Tibial nerve (tissue), 4 donors: ENCODE results near the gene SEMA4G.

Experiments used
- EP300 ChIP-seq, 2 donors: sonication (generic); formaldehyde crosslinking; IDR thresholded peaks; one replicate each; pipeline ENCODE4 v1.6.1; 2017; ENCODE audit warnings: antibody characterized with exemption in 2 of 2, mild to moderate bottlenecking in 1 of 2
- POLR2A ChIP-seq, 2 donors: fragments of 450-650 bp; IDR thresholded peaks; one replicate each; pipeline ENCODE4 v1.6.1; 2017; ENCODE audit warnings: antibody characterized with exemption in 2 of 2, mild to moderate bottlenecking in 2 of 2, moderate library complexity in 2 of 2
- TF ChIP-seq, protein P1 (sequence below), 5 experiments: fragments of 200-600 bp in 3 of 5; fragments of 450-650 bp in 2 of 5; sonication (generic) in 3 of 5; IDR thresholded peaks; one replicate each; pipeline ENCODE4 v1.5.1; 2016 to 2019; ENCODE audit warnings: antibody characterized with exemption in 5 of 5, mild to moderate bottlenecking in 3 of 5, moderate library complexity in 2 of 5

DNA sequence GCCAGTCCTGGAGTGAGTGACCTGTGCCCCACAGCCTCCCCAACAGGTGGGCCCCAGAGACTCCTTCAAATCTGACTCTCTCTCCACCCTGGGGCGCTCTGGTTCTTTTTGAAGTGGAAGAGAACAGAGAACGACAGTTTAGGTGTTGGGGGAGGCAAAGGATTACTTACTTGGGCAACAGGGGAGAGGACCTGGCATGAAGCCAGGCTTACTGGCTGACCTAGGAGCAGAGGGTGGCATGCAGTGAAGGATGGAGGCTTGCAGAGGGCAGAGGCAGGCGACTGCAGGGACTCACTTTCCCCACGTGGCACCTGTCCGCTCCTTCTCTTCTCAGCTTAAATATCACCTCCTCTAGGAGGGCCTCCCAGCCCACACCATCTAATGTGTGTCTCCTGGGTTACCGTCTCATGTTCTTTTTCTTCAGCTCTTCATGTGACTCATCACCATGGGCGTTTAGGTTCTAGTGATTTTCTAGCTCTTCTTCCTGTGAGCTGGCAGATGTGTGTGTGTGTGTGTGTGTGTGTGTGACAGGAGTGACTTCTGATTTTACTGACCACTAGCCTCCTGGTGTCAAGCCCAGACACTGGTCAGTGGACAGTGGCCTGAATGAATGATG is 45.8 kb downstream of the SEMA4G start:
- TF ChIP-seq, protein P1, sequence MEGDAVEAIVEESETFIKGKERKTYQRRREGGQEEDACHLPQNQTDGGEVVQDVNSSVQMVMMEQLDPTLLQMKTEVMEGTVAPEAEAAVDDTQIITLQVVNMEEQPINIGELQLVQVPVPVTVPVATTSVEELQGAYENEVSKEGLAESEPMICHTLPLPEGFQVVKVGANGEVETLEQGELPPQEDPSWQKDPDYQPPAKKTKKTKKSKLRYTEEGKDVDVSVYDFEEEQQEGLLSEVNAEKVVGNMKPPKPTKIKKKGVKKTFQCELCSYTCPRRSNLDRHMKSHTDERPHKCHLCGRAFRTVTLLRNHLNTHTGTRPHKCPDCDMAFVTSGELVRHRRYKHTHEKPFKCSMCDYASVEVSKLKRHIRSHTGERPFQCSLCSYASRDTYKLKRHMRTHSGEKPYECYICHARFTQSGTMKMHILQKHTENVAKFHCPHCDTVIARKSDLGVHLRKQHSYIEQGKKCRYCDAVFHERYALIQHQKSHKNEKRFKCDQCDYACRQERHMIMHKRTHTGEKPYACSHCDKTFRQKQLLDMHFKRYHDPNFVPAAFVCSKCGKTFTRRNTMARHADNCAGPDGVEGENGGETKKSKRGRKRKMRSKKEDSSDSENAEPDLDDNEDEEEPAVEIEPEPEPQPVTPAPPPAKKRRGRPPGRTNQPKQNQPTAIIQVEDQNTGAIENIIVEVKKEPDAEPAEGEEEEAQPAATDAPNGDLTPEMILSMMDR (IDR thresholded peaks at IDR 0.05): no peak
- TF ChIP-seq POLR2A (IDR thresholded peaks at IDR 0.05) (no peak), EP300 (IDR thresholded peaks at IDR 0.05) (no peak)
